Muscle layer of duodenum (tissue), 2 donors: Measurements from ENCODE around the gene CALML6.

Experiments used
- H3K27ac ChIP-seq: one replicate; pipeline ENCODE4 v1.7.0; 2013; ENCODE audit warnings: mild to moderate bottlenecking, low read length
- H3K27me3 ChIP-seq: one replicate; pipeline ENCODE4 v1.7.0; 2013; ENCODE audit warnings: low read depth, mild to moderate bottlenecking, control low read depth, low read length
- H3K36me3 ChIP-seq, 2 donors: one replicate each; pipeline ENCODE4 v1.7.0; 2013; ENCODE audit warnings: low read length in 2 of 2, control low read depth in 1 of 2, mild to moderate bottlenecking in 1 of 2; ENCODE audit not compliant: insufficient read depth in 2 of 2, control insufficient read depth in 1 of 2
- H3K4me1 ChIP-seq, 2 donors: one replicate each; pipeline ENCODE4 v1.7.0; 2013; ENCODE audit warnings: low read length in 2 of 2, mild to moderate bottlenecking in 2 of 2, control low read depth in 1 of 2, moderate library complexity in 1 of 2; ENCODE audit not compliant: insufficient read depth in 2 of 2, control insufficient read depth in 1 of 2
- H3K4me3 ChIP-seq, 2 donors: one replicate each; pipeline ENCODE4 v1.7.0; 2013; ENCODE audit warnings: low read length in 2 of 2, low read depth in 1 of 2, mild to moderate bottlenecking in 1 of 2
- H3K9me3 ChIP-seq, 2 donors: one replicate each; pipeline ENCODE4 v1.7.0; 2013; ENCODE audit warnings: low read length in 2 of 2, control low read depth in 1 of 2, mild to moderate bottlenecking in 1 of 2; ENCODE audit not compliant: control insufficient read depth in 1 of 2
- donor health status: healthy.

Gene CALML6

DNA sequence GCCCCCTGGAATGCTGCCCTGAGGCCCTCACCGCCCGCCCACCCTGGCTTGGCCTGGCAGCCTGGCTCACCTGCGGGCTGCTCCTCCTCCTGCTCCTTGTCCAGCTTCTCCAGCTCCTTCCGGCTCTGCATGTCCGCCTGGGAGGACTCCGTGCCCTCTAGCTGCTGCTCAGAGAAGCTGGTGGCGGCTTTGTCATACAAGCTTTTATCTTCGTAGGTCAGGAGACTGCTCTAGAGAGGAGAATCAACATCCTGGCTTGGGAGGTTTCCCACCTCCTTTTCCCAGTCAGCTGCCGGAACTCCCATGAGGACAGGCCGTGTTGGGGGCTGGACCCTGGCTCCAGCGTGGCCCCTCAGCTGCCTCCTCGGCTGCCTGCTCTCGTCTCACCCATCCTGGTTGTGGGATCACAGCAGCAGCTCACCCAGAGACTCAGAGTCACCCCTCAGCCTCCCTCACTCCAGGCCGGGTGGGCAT lies 40.6 kb downstream of the CALML6 start:
- Histone ChIP-seq H3K4me3 (no peak overlapping the region), H3K4me1 (peaks cover 0 to 10% of the 10 kb centered on the region in 2 donors), H3K27me3 (no peaks in the 10 kb centered on the region), H3K27ac (no peak overlapping the region), H3K36me3 (no peaks in the 10 kb centered on the region), H3K9me3 (no peaks in the 10 kb centered on the region)

DNA sequence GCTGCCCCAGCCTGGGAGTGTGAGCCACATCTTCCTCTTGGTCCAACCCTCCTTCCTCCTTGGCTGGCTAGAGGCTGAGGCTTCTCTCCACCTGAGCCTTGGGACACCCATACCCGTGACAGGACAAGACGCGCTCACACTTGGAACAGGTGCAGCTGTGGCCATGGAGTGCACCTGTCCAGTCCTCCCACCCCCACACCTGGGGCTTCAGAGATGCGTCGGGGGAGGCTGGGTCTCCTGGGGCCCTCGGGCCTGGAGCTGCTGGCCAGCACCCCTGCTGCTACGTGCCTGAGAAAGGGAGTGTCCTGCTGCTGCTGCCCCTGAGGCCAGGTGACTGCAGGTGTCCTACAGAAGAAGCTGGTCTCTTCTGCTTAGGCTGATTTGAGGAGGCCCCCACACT lies 41.0 kb downstream of the CALML6 start:
- peaks cover 4% of the 10 kb centered on the region for H3K27me3 ChIP-seq
- no peak overlapping the region for H3K27ac ChIP-seq
- no peak overlapping the region for H3K4me3 ChIP-seq
- no peaks in the 10 kb centered on the region for H3K36me3 ChIP-seq
- no peaks in the 10 kb centered on the region for H3K9me3 ChIP-seq
- H3K4me1 ChIP-seq: peaks cover 0 to 10% of the 10 kb centered on the region in 2 donors

DNA sequence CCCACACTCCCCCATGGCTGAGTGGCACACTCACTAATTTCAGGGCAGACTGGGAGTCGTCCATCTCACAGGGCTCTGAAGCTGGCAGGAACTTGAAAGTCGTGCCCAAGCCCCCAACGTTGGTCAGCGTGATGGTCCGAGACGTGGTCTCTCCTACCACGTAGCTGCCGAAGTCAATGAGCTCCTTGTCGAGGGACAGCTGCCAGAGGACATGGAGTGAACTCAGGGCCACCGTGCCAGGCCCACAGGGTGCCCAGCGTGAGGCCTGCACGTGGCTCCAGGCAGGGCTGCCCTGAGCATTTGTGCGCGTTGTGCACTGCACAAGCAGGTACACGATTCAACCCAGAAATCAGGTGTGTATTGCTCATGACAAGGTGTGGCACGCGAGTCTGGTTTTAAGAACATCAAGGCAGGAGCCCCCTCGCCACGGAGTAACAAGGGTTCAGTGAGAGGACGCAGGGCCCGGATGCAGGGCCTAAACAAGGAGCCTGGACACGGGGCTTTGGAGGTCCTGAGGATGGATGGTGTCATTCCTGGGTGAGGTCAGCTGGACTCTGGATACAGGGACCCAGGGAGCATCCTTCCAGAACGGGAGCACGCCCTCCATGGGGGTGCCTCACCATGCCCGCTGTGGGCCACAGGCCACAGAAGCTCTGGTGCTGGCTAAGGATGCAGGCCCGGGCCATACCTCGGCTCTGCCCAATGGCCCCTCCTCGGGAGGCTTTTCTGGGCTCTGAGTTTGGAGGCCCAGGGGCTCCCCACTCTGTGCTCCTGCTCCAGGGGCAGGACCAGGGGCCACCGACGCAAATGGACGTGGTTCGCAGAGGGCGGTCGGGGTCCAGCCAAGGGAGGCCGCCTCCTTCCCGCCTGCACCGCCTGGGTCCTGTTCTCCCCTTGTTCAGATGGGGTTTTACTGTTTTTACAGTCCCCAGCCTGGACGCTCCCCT lies 41.8 kb downstream of the CALML6 start:
- peaks cover 5% of the 10 kb centered on the region for H3K27me3 ChIP-seq
- no peaks in the 10 kb centered on the region for H3K36me3 ChIP-seq
- H3K27ac ChIP-seq: no peak overlapping the region
- H3K4me3 ChIP-seq: no peak overlapping the region
- H3K9me3 ChIP-seq: no peaks in the 10 kb centered on the region
- H3K4me1 ChIP-seq: peaks cover 0 to 10% of the 10 kb centered on the region in 2 donors

DNA sequence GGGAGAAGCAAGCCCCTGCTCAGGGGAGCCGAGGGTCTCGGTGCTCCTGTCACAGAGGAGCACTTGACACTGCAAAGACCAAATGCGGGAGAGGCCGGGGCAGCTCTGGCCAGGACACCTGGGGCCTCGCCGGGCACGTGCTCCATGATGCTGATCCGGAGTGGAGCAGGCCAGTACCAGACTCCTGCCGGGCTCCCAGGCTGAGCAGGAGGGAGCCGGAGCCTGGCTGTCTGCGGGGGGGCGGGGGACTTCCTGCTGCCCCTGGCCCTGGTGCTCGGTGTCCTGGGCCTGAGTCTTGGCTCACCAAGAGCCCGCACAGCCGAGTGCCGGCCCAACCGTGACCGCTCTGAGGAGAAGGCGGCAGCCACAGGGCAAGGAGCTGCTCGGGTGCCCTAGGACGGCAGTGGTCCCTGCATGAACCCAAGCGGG lies 42.5 kb downstream of the CALML6 start:
- Histone ChIP-seq H3K27me3 (peaks cover 5% of the 10 kb centered on the region), H3K4me1 (peaks cover 0 to 10% of the 10 kb centered on the region in 2 donors)

DNA sequence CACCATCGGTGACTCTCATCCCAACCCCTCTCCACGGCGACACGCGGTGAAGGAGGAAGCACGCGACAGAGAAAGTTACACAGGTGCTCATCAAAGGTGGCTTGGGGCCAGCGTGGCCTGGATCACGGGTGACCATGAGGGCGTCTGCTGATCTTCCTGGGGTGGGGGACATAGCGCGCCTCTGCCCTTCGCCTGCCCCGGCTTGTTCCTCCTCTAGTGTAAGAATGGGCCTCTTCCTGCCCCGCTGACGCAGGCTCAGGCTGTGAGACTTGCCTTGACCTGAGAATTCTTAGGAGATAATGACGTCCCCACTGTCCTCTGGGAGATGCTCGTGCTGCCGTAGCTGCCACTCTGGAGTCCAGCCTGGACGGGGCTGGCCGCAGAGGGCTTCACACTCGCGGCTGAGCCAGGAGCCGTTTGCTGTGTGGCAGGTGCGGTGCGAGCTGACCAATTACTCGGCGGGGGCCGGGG lies 43.0 kb downstream of the CALML6 start:
- H3K9me3 ChIP-seq: no peaks in the 10 kb centered on the region
- no peak overlapping the region for H3K27ac ChIP-seq
- peaks cover 0 to 10% of the 10 kb centered on the region in 2 donors for H3K4me1 ChIP-seq
- no peaks in the 10 kb centered on the region for H3K36me3 ChIP-seq
- H3K4me3 ChIP-seq: no peak overlapping the region
- H3K27me3 ChIP-seq: peaks cover 5% of the 10 kb centered on the region

More for the DNA sequence above, 42.5 kb downstream of the CALML6 start:
- Histone ChIP-seq H3K36me3 (no peaks in the 10 kb centered on the region), H3K27ac (no peak overlapping the region), H3K4me3 (no peak overlapping the region), H3K9me3 (no peaks in the 10 kb centered on the region)

DNA sequence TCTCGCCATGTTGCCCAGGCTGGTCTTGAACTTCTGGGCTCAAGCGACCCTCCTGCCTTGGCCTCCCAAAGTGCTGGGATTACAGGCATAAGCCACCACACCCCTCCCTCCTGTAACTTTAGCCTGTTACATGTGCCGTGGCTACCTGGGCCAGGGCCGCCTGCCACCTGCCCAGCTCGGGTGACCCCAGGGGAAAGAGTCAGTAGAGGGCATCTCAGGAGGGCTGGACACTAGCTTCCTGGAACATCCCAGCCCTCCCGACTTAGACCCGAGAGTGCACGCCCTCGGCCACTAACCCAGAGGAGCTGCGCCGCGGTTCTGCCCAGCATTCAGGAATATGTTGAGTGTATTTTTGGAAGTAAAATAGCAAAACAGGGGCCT lies 44.4 kb downstream of the CALML6 start:
- Histone ChIP-seq H3K36me3 (no peaks in the 10 kb centered on the region), H3K27me3 (peaks cover 5% of the 10 kb centered on the region), H3K4me3 (no peak overlapping the region), H3K4me1 (peaks cover 0 to 10% of the 10 kb centered on the region in 2 donors), H3K27ac (no peak overlapping the region), H3K9me3 (no peaks in the 10 kb centered on the region)

DNA sequence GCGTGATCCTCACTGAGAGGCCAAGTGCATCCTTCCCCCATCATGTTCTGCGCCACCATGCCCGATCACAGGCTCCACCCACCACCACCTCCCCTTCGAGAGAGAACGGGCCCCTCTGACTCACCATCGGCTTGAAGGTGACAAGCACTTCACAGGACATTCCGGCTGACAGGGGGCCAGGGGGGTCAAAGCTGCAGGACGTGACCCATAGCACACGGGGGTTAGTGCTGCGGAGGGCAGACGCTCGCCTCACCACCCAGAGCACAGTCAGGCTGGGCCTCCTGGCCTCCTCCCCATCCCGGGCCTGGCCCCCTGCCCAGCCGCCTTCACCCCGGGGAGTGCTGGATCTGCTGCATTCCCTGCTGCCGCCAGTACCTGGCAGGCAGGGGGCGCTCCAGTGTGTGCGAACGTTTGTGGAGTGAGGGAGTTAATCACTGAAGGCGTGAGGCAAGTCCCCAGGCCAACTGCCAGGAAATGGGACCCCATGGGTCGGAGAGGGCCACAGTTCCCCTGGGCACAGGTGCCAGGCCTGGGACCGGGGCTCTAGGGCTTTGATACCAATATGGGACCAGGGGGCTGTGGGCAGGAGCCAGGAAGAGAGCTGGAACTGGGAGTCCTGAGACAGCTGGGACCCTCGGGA lies 44.9 kb downstream of the CALML6 start:
- Histone ChIP-seq H3K4me3 (peak overlapping the region in 1 of 2 donors; percentile 19), H3K36me3 (no peaks in the 10 kb centered on the region), H3K4me1 (peaks cover 0 to 10% of the 10 kb centered on the region in 2 donors), H3K27ac (no peak overlapping the region), H3K27me3 (peaks cover 5% of the 10 kb centered on the region), H3K9me3 (no peaks in the 10 kb centered on the region)

DNA sequence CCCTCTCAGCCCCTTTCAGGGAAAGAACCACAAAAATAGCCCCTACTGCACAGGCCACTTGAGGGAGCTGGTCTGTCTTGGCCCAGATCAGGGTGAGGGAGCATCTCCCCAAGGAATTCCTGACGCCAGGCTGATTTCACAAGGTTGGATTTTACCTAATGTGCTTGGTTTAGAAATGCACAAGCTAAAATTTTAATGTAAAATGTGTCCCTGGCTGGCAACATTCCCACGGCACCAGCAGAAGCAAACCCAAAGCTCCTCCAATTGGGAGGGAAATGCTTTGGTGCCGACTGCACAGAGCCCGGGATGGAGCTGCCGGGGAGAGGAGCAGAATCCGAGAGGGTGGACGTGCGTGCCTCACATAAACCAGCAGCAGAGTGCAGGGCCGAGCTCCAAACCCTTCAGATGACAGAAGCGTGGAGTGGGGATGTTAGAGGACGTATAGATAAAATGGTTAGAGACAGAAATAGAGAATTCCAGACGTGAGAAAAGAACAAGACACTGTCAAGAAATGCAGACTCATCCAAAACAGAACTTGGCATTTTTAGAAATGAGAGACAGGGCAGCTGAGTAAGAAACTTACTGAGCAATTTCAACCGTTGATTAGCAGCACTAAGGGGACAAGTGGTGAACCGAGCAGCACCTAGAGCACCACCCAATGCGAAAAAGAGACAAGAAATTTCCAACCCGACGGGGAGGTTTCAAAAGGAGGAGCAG lies 45.6 kb downstream of the CALML6 start:
- Histone ChIP-seq H3K9me3 (no peaks in the 10 kb centered on the region), H3K27me3 (peaks cover 5% of the 10 kb centered on the region), H3K36me3 (no peaks in the 10 kb centered on the region), H3K27ac (no peak overlapping the region), H3K4me3 (no peak overlapping the region), H3K4me1 (peaks cover 0 to 10% of the 10 kb centered on the region in 2 donors)

DNA sequence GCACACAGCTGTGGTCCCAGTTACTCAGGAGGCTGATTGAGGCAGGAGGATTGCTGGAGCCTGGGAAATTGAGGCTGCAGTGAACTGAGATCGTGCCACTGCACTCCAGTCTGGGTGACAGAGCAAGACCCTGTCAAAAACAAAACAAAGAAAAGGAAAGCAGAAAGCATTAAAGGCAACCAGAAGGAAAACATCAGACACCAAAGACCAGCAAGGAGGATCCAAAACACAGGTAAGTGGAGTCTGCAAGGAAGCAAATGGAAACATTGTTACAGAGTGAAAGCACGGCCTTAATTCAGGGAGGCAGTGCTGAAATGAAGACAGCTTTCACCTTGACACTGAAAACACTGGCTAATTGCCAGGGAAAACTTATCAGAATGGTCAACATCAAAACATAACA lies 47.7 kb downstream of the CALML6 start:
- H3K4me1 ChIP-seq: peaks cover 0 to 10% of the 10 kb centered on the region in 2 donors
- no peak overlapping the region for H3K4me3 ChIP-seq
- H3K36me3 ChIP-seq: no peaks in the 10 kb centered on the region
- peaks cover 6% of the 10 kb centered on the region for H3K27me3 ChIP-seq
- no peaks in the 10 kb centered on the region for H3K9me3 ChIP-seq
- H3K27ac ChIP-seq: no peak overlapping the region

DNA sequence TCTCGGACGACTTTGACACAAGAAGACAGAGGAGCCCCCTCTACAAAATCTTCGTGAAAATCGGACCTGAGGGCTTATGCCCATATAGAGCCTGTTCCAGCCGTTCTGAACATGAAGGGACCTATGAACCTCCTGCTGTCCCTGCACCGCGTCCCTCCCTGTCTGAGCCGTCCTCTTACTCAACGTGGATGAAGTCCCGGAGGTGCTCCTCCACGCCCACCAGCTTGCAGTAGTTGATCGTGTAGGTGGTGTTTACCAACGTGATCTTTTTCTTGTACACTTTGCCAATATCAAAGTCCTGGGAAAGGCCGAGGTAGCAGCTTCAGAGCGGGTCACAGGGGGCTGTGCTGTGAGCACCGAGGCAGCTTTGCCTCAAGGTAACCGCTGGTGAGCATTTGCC lies 48.5 kb downstream of the CALML6 start:
- Histone ChIP-seq H3K27ac (no peak overlapping the region), H3K4me3 (no peak overlapping the region), H3K9me3 (no peaks in the 10 kb centered on the region), H3K4me1 (peaks cover 0 to 10% of the 10 kb centered on the region in 2 donors), H3K27me3 (peaks cover 12% of the 10 kb centered on the region), H3K36me3 (no peaks in the 10 kb centered on the region)

DNA sequence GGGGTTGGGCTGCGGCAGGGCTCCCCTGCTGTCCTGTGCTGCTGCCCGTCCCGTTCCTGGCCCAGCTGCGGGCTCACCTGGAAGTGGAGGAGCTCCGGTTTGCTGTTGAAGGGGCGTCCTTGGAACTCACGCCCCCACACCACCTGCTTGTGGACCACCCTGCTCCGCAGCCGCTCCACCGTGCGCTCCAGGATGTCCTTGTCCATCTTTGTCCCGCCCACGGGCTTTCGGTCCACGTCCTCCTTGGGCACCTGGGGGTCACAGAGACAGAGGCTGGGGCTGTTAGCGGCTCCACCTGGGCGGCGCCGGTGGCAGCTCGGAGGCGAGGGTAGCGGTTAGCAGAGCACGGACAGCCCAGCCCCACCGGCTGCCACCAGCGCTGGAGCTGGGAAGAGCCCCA lies 49.8 kb downstream of the CALML6 start:
- Histone ChIP-seq H3K4me1 (peaks cover 0 to 6% of the 10 kb centered on the region in 2 donors), H3K36me3 (no peaks in the 10 kb centered on the region), H3K27ac (no peak overlapping the region), H3K9me3 (no peaks in the 10 kb centered on the region), H3K4me3 (no peak overlapping the region), H3K27me3 (peaks cover 12% of the 10 kb centered on the region)
